Measurements from ENCODE around the gene ABLIM3.
"Not testable (repeated sequence)": the region's sequence is repeated elsewhere in the genome, so short reads cannot be mapped to it uniquely, and the experiment has no call there.

Gene ABLIM3

DNA sequence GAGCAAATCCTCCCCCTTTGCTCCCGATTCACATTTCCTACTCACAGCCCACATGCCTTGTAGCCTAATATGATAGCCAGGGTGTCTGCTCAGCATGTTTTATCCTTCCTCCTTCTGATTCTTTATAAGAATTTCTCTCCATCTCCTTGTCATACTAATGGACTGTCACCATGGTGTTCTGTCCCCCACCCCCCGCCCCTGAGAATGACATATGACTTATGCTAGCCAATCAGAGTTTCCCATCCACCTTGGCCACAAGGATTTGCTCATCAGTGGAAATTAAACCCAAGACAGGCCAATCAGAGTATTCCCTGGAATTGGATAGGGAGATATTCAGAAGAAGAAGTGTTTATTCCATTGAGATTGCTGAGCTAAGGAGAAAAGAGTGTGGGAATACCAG lies 16.0 kb downstream of the ABLIM3 start:
- no peak for DNase-seq (ENCODE audit: low read depth, low spot score)

DNA sequence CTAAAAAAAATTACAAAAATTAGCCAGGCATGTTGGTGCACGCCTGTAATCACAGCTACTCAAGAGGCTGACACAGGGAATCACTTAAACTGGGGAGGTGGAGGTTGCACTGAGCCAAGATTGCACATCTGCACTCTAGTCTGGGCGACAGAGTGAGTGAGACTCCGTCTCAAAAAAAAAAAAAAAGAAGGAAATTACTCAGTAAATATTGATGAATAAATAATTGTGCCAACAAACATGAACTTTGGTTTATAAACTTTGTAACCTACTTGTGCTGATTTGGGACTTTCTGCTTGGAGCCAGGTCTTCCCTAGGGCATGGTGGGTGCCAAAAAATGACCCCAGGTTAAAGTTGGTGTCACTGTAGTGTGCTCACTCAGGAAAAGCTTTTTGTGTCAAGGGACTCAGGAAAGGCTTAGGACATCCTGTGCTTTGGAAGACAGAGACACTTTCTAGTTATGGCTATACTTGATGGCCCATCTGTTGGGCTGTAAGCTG lies 19.0 kb downstream of the ABLIM3 start:
- DNase-seq (ENCODE audit: low read depth, low spot score), result no peak

DNA sequence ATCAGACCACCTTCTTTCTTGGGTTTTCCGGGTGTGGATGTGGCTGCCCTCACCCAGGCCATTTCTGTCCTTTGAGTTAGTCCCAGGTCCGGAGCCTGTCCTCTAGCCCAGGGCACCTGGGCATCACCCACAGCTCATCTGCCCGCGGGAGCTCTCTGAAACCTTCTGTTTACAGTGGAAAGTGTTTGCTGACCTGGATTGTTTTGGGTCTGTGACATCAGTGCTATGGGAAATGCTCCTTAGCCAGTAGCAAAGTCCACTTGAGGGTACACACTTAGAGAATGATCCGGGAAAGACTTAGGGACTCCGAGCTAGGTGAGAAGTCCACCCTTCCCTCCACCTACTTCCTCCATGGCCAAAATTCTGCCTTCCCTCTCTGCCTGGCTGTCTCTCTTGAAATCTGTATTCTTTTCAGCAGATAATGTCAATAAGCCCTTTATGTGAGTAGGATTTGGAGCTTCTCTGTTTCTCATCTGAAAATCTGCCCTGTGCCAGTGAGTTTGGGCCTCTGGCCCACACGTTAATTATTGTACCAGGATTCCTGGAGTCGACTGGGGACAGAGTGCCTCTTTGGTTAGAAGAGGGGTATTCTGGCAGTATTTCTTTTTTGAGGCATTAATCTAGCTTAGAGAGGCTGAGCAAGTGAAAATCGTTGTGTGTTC lies 19.9 kb downstream of the ABLIM3 start:
- DNase-seq (ENCODE audit: low read depth, low spot score), result no peak

DNA sequence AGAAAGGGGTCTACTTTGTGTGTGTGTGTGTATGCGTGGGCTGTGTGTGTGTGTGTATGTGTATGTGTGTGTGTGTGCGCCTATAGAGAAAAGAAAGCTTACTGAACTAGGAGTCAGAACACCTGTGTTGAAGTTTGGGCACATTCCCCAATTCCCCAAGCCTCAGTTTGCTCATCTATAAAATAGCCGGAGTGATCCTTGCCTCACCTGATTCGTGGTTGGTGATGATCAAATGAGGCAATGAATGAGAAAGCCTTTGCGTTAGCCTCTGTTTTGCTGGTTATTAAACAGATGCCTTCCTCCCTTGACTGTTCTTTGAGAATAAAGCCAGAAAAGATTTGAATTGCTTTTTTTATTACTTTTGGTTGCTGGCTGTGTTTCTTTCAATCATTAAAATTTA lies 20.6 kb downstream of the ABLIM3 start:
- no peak for DNase-seq (ENCODE audit: low read depth, low spot score)

DNA sequence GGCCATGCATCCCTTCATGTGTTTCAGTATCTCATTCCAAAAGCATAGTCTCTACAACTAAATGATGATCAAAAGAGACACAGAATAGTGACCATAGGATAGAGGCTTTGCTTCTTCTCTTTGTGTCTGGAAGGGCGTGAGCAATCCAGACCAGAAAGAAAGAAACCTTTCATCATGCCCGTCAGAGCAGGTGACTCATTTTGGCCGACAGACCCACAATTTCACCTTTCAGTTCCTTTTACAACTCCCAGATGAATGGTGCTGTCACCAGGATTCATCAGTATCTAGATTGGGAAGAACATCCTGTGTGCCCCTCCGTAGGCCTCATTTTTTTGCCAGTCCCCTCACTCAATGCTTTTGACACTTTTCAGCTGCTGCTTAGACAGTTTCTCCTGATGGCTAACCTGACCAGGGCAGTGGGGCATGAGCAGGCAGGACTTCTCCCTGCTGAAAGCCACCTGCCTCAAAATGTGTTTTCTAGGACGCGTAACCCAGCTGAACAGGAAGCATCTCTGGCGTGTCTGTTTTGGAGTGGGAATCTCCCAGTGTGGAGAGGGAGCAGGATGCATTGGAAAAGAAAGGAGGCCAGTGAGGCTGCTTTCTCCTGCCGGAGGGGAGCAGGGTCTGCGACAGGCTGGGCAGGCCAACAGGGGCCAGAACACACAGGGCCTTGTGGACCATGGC lies 21.2 kb downstream of the ABLIM3 start:
- DNase-seq (ENCODE audit: low read depth, low spot score), result no peak

DNA sequence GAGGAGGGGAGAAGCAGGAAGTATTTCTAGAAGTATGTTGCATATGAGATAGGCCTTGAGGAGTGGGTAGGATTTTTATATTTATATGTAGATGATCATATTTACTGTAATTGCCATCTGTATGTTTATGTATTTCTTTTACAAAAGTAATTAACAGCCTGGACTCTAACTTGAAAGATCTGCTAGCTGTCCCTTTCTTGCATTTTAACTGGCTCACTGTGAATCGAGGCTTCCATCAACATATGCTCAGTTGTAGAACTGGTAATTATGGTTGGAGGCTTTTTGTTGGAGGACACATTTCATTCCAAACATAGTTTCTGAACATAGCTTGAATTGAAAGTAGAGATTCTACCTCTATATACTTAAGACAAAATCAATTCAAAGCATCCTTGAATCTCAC lies 23.4 kb downstream of the ABLIM3 start:
- no peak for DNase-seq (ENCODE audit: low read depth, low spot score)

DNA sequence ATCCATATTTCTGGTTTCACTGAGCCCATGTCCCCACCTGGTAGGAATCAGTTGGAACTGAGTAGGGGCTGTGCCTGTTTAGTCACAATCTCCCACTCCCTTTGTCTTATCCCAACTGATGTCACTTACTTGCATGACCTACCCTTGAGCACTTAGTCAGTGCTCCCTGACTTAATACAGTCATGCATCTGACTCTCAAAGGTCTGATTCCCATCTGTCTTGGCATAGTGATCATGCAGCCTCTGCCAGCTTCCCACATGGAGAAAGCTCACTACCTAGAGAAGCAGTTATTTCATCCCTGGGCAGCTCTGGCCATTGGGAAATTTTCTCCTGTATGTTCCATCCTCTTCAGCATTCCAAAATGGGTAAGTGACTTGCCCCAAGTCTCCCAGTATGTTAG lies 24.8 kb downstream of the ABLIM3 start:
- DNase-seq (ENCODE audit: low read depth, low spot score), result no peak

DNA sequence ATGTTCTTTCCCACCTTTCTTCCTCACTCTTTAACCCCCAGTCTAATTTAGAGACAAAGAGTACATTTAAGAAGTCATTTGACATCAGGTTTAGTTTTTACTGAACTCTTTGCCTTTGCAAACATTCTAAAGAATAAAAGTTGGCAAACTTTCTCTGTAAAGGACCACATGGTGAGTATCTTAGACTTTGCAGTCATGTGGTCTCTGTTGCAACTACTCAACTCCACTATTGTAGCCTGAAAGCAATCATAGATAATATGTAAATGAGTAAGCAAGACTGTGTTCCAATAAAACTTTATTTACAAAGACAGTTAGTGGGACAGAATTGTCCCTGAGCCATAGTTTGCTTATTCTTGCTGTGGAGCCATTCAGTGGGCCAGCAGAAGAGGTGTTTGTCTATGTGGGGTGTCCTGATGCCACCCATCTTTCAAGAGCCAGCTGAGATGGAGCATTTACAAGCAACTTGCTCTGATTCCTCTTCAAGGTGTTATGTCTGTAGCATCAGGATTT lies 25.4 kb downstream of the ABLIM3 start:
- DNase-seq (ENCODE audit: low read depth, low spot score), result no peak

DNA sequence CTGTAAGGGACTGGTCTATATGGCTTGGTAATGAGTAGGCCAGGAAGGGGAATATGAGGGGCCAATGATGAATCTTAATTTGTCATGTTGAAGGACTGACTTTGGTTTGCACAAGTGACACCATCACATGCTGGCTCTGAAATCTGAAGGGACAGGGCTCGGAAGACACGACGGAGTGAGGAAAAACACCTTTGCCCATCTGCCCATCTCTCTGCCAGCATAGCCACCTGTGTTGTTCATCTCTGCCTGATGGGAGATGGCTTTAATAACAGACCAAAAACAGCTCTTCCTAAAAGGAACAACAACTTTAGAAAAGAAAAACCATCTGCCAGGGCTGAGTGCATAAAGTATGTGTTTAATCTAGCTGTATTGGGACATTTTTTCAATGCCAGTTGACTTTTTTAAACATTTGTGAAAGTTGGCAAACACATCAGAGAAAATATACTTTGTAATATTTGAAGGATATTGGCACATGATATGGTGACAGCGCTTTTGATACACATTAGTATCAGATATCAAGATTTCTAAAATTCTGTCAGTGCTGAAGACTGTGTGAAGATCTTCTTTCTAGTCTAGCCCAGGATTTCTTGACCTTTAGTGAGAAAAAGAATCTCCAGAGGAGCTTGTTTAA lies 27.1 kb downstream of the ABLIM3 start:
- DNase-seq (ENCODE audit: low read depth, low spot score), result no peak

DNA sequence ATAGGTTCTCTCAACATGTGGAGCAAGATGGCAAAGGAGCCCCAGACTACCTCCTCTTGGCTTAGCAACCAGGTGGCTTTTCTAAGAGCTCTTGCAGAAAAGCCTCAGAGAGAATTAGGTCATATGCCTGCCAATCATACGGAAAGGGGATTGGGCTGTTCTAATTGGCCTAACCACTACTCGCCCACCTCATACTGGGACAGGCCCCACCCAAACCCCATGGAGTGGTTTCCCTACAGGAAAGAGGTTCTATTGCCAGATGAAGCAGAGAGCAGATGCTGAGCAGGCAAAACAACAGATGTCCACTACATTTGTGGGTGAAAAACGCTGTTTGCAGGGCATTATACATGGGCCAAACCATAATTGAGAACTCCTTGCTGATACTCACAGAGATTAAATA lies 29.0 kb downstream of the ABLIM3 start:
- no peak for DNase-seq (ENCODE audit: low read depth, low spot score)

DNA sequence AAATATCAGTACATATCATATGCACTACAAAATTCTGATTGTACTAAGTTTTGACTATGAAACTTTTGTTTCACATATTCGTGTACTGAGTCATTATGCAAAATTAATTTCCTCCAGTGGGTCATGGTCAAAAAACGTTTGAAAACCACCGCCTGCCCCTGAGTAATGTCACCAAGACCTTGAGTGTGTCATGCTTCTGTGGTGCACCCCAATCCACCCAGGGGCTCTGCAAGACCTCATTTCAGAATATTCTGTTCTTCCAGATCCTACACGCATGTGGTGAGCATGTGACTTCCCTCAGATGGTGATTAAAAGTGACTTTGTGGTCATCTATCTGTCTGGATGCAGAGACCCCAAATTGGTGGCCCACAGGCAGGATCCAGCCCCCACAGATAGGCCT lies 31.0 kb downstream of the ABLIM3 start:
- no peak for DNase-seq (ENCODE audit: low read depth, low spot score)

DNA sequence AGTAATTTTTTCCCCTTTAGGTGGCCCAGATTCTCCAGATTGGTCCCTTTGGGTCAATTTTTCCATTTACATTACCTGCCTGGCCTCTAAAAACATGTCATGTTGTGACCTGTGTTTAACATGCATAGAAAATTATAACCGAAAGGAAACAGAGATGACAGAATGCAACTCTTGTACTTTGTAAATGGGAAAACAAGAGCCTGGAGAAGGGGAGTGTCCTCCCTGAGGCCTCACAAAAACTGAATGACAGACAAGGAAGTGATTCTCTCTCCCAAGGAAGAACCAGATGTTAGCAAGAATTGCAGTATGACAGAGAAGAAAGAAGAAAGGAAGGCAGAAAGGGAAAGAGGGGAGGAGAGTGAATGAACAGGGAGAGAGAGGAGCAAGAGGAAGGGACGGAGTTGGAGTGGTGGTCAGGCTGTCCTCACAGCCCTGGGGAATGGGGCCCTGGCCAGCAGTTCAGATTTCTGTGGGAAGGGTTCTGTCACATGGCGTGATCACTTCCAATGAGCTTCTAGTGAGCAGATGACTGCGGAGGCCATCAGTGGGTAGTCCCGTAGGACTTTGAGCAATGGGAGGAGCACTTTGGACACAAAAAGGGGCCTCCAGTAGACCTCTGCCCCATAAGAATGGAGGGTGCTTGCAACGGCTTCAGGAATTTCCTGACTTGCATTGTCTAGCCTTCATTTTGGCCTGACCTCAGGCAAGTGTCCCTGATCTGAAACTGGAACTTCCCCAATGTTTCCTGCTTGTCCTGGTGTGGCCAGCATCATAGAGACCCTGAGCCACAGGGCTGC lies 31.6 kb downstream of the ABLIM3 start:
- DNase-seq (ENCODE audit: low read depth, low spot score), result no peak

DNA sequence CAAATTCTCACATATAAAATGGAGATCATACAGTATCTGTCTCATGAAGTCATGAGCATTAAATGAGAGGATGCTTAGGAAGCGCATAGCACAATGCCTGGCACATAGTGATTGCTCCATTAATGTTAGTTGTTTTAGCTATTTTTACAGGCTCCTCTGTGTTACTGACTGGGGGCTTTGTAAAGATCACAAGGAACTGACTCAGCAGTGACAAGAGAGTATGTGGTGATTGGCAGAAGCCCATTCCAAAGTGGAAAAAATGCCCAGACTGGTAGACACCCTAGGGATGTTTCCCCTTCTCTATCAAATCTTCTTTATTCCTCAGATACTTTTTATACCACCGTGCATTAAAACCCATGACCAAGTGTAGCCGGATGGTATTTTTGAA lies 33.5 kb downstream of the ABLIM3 start:
- no peak for DNase-seq (ENCODE audit: low read depth, low spot score)

DNA sequence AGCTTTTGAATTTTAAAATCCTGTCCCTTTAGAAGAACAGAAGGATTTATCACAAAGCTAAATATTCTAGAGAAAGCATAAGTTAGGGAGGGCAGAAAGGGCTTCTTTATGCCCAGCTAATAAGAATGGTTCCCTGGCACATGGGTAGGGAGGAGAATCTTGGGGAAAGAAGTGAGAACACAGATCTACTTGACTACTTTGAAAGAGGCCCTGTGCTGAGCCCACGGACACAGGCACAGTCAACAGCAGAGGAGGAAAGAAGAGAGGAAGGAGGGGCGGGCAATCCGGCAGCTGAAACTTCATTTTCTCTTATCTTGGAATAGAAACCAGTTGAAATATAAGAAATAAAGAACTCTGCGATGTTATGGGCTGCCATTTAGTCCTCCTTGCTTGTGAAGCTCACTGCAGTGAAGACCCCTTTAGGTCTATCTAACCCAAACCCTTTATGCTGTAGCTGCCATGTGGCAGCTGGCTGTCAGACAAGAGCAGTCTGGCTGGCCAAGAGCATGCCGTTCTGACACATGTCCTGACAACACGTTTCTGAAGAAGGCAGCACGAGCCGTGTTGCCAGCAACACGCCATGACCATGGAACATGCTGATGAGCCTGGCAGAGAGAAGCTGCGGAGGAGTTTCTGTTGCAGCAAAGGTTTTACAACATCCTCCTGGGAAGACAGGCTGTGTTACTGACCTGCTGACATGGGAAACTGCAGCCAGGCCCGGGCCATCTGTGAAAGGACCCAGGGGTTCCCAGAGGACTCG lies 34.2 kb downstream of the ABLIM3 start:
- DNase-seq (ENCODE audit: low read depth, low spot score), result no peak

DNA sequence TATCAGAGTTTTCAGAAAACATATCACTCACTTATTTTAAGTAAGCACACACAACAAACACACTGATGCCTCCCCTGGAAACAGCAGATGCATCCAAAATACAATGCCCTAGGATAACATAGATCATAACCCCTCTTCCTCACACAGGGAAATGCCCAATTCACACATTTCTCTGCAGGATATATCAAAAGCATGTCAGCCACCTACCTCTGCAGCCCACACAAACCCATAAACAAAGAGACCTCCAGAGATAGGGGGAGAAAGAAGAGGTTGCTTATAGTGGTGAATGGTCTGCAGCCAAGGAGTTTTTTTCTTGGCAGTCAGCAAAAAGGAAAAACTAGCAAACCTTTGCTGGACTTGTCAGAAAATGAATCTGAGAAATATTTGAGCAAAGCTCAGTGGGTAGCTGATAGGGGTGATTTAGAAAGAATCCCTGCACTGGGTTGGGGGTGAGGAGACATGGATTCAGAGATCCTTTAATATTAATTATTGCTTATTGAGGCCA lies 36.1 kb downstream of the ABLIM3 start:
- no peak for DNase-seq (ENCODE audit: low read depth, low spot score)

DNA sequence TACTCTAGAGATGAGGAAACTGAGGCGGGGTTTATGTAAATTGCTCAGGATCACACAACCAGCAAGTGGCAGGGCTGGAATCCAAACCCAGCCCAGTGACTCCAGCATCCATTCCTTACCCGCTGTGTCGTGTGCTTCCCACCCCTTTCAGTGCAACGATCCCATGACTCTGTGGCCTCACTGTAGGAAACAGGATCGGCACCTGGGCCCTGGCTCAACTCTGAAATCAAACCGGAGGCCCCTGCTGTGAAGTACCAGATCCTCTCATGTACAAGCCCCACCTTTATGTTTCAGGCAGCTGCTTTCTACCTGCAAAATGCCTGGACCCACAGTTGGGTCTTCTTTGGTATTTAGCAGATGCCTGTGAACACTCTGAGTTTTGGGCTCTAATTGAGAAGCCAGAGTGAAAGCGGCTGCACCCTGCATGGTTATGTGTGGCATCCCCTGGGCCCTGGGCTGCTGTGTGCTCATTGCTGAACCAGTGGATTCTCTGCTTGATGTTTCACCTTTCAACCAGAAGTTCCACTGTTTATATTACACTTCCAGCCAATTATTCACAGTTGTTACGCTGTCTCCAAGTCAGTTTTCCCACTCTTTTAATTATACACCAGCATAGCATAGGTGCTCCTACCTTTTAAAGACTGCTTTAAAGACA lies 36.7 kb downstream of the ABLIM3 start:
- no peak for DNase-seq (ENCODE audit: low read depth, low spot score)

DNA sequence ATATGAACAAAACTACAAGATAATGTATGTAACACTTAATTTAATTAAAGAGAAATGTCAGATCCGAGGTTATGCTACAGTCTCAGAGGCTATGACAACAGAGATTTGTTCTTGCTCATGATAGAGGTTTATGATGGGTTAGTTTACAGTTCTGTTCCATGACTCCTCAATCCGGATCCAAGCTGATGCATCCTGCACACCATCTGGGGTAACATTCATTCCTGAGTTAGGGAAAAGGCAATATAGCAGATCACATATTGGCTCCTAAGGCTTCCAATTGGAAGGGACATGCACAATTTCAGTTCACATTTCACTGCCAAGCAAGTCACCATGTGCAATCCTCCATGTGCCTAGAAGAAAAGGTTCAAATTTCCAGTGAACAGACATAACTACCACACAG lies 40.4 kb downstream of the ABLIM3 start:
- DNase-seq (ENCODE audit: low read depth, low spot score), result no peak

DNA sequence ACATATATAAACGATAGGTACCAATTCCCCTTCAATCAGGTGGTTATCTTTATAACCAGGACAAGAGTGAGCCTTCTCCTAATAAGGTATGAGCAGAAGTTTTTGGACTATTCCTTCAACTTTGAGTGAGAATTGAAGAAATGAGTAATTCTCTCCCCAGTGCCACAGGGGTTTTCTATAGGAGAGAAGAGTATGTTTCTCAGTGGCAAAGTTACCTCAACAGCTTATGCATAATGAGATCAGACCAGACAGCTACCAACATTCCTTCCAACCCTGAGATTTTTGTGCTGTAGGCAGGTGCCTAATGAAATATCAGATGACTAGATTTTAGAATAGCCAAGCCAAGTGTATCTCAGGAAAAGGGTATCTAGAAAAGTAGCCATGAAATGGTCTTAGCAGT lies 40.9 kb downstream of the ABLIM3 start:
- DNase-seq (ENCODE audit: low read depth, low spot score), result no peak

DNA sequence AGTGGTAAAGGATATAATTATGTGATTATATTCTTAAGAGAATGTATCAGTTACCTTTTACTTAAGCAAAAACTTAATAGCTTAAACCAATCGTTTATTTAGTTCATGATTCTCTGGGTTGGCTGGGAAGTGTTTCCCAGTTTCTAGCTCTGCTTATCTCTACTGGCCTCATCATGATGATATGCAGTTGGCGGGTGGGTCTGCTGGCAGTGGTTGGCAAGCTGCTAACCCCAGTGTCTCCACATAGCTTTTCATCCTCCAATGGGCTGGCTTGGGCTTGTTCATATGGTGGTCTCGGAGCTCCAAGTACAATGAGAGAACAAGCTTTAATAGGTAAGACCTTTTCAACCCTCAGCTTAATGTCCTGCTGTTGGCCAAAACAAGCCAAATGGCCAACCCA lies 43.8 kb downstream of the ABLIM3 start:
- no peak for DNase-seq (ENCODE audit: low read depth, low spot score)

DNA sequence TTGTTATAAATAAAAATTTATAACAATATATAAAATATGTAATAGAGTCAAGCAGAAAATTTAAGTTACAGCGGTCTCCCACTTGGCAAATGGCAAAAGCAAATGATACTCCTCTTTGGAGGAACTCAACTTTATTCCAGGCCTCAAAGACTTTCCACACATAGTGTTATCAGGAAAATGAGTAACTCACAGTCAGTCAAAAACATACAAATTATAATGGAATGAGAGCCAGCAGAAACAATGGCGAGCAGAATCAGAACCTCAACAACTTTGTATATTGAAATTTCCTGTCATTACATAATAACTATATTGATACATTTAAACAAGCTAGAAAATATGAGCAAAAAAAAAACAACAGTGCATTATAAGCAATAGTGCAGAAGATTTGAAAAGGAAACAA lies 45.2 kb downstream of the ABLIM3 start:
- no peak for DNase-seq (ENCODE audit: low read depth, low spot score)

DNA sequence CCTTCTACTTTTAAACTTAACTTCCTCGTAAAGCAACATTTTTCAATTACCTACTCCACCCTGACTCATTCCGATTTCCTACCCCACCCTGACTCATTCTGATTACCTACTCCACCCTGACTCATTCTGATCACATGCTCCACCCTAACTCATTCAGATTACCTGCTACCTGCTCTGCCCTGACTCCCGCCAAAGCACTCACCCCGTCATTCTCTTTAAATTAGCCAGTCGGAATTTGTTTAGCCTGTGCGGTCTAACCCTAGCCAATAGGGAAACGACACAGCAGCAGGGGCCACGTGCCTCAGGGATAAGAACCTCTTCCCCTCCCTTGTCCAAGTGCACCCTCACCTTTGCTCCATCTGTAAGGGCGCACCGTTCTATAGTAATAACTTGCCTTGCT lies 46.3 kb downstream of the ABLIM3 start:
- not testable (repeated sequence) for DNase-seq (ENCODE audit: low read depth, low spot score)
